ENCODE data around the gene CIB1. TPM values are rescaled to one million over a fixed set of nuclear protein-coding genes. Genes with fewer than 3 reads are reported as not detected.

The CIB1 gene
- total RNA-seq, 1 experiment from 2014 or later, result 23.0 TPM

- Histone ChIP-seq H4K20me1 (ENCODE audit: control insufficient read depth, insufficient read depth, insufficient read length) (no peaks in the 10 kb centered on the region), H3K27ac (ENCODE audit: insufficient read length, low read depth, low read length) (no peak overlapping the region)
- H3K4me1 Mint-ChIP-seq, result peaks cover 8 to 12% of the 10 kb centered on the region in 2 experiments
These were observed 25.4 kb downstream of the CIB1 start for GRCh38 chr15:90208356-90208755.

More at GRCh38 chr15:90208356-90208755, 25.4 kb downstream of the CIB1 start:
- Histone ChIP-seq H3K9ac (ENCODE audit: extremely low read depth, insufficient read length, low read length) (no peak overlapping the region), H3K27me3 (ENCODE audit: insufficient read depth, low read length) (no peaks in the 10 kb centered on the region), H2BK12ac (ENCODE audit: insufficient read length, low read depth, low read length) (no peak overlapping the region), H3K56ac (ENCODE audit: insufficient read length, low read depth, low read length) (no peak overlapping the region), H2BK15ac (ENCODE audit: low read depth, low read length) (no peak overlapping the region), H2BK20ac (ENCODE audit: low read depth, low read length, poor library complexity, severe bottlenecking) (no peak overlapping the region), H3K23me2 (ENCODE audit: insufficient read length, low read depth, low read length, poor library complexity, severe bottlenecking) (peaks cover 4% of the 10 kb centered on the region), H2AK5ac (ENCODE audit: insufficient read length, low read length) (no peak overlapping the region), H4K5ac (ENCODE audit: insufficient read length, low read depth, low read length) (no peak overlapping the region), H2BK120ac (ENCODE audit: low read depth, low read length, poor library complexity, severe bottlenecking) (no peak overlapping the region), H3K79me1 (ENCODE audit: insufficient read depth, low read depth, low read length, poor library complexity, severe bottlenecking) (peaks cover 5% of the 10 kb centered on the region), H3K4ac (ENCODE audit: low read depth, low read length) (no peak overlapping the region), H3K4me2 (ENCODE audit: insufficient read depth, insufficient read length, low read length) (no peak overlapping the region), H3K4me1 (ENCODE audit: insufficient read depth, low read length) (no peaks in the 10 kb centered on the region), H3K79me2 (ENCODE audit: insufficient read depth, low read length) (peaks cover 3% of the 10 kb centered on the region; the same call in 1 of the 2 replicates), H2AFZ (ENCODE audit: low read length) (no peak overlapping the region), H3K9me3 (ENCODE audit: control insufficient read depth, low read depth, low read length) (no peaks in the 10 kb centered on the region), H3T11ph (ENCODE audit: low read length) (no peak overlapping the region), H4K8ac (replicated peaks; ENCODE audit: insufficient read length, low read depth, low read length) (no peak overlapping the region), H4K91ac (ENCODE audit: insufficient read length, low read depth, low read length) (no peak overlapping the region), H3K14ac (ENCODE audit: insufficient read depth, low read length) (no peak overlapping the region), H2BK5ac (ENCODE audit: insufficient read length, low read length) (no peak overlapping the region), H3K23ac (ENCODE audit: insufficient read length, low read depth, low read length) (no peak overlapping the region), H3K18ac (ENCODE audit: insufficient read length, low read depth, low read length) (no peak overlapping the region)
- Mint-ChIP-seq H3K4me3 (no peak overlapping the region), H3K9me3 (no peaks in the 10 kb centered on the region), H3K36me3 (ENCODE audit: insufficient read depth in 1 of 3, low read depth in 3 of 3) (peaks cover 11 to 22% (median 17%) of the 10 kb centered on the region in 3 experiments; a peak in 6 of 7 replicates), H3K27ac (no peak overlapping the region), H3K27me3 (ENCODE audit: low read depth) (no peaks in the 10 kb centered on the region)
- no CpG with 5 or more reads among the region's 6 CpGs for WGBS (ENCODE audit: extremely low coverage, insufficient read length, low lambda C conversion rate)
- no peak for TF ChIP-seq CTCF (conservative IDR thresholded peaks at IDR 0.05)
- DNase-seq, result no peak

Data from H9 (cell line).